HepG2 (cell line): ENCODE results near the gene SARNP. TPM values are rescaled to one million over a fixed set of nuclear protein-coding genes. Genes with fewer than 3 reads are reported as not detected.

Experiments used
- ATAC-seq: fragments of 200-7000 bp; cut with Tn5 transposase; 3 replicates; pipeline ENCODE4 v1.9.1; 2020; ENCODE audit warnings: mild to moderate bottlenecking, moderate library complexity
- BruUV-seq: library from RNA; stranded (reverse); fragments of 400-500 nt; replicated peaks from 2 replicates; lab custom pipeline; 2021; lab: Mats Ljungman, UMichigan
- CTCF ChIA-PET: fragments of 300-600 bp; formaldehyde crosslinking; extraction: SDS; loops from one replicate; lab custom pipeline; 2021; ENCODE audit warnings: low total read pairs, inconsistent platforms, low intra/inter-chr PET ratio; lab: Yijun Ruan, JAX
- POLR2A ChIA-PET: fragments of 350-600 bp; sonication (Branson Sonifier 250); formaldehyde crosslinking; loops from one replicate; lab custom pipeline; 2020; ENCODE audit warnings: antibody characterized with exemption, inconsistent platforms; lab: Yijun Ruan, JAX
- DNase-seq: peaks from one replicate; pipeline ENCODE4 v3.0.0-alpha.2; 2015; ENCODE audit warnings: low spot score
- FAIRE-seq: peaks from 3 replicates; lab custom pipeline; 2011; peaks lifted over from hg19 to GRCh38; lab: Jason Lieb, UNC
- H2AFZ ChIP-seq: one replicate; pipeline ENCODE4 v1.6.1; 2011; ENCODE audit warnings: low read length, inconsistent platforms
- H3K27ac ChIP-seq: fragments of 300-600 bp; 3 replicates; pipeline ENCODE4 v1.8.0; 2011; ENCODE audit warnings: mixed run types, mild to moderate bottlenecking, mixed read lengths, low read length, inconsistent platforms; ENCODE audit not compliant: insufficient read depth; ENCODE audit errors: extremely low read length
- H3K27me3 ChIP-seq, 2 experiments: fragments of 200-600 bp in 1 of 2; 2 replicates in 1 of 2; 3 replicates in 1 of 2; pipeline versions ENCODE4 v1.6.0 to v1.8.0; 2011; ENCODE audit warnings: low read length in 2 of 2, mild to moderate bottlenecking in 2 of 2, moderate library complexity in 2 of 2, inconsistent platforms in 1 of 2; ENCODE audit not compliant: insufficient read depth in 2 of 2, control insufficient read depth in 1 of 2
- H3K36me3 ChIP-seq, 2 experiments: fragments of 200-600 bp in 1 of 2; replicated peaks in 1 of 2; 2 replicates in 1 of 2; 3 replicates in 1 of 2; pipeline versions ENCODE4 v1.5.1 to v1.8.0; 2011; ENCODE audit warnings: low read length in 2 of 2, inconsistent platforms in 1 of 2; ENCODE audit not compliant: insufficient read depth in 2 of 2, control insufficient read depth in 1 of 2
- H3K4me1 ChIP-seq: 2 replicates; pipeline ENCODE4 v1.5.1; 2012; ENCODE audit warnings: low read length, inconsistent platforms; ENCODE audit not compliant: insufficient read depth
- H3K4me2 ChIP-seq: 2 replicates; pipeline ENCODE4 v1.6.0; 2011; ENCODE audit warnings: low read depth, low read length, inconsistent platforms
- H3K4me3 ChIP-seq, 3 experiments: fragments of 200-600 bp in 1 of 3; sonication (generic), shearing (Covaris generic) in 1 of 3; replicated peaks in 1 of 3; 2 replicates each; pipeline ENCODE4 v1.5.1; 2011 to 2016; ENCODE audit warnings: low read length in 3 of 3, inconsistent platforms in 2 of 3, low read depth in 2 of 3, mild to moderate bottlenecking in 2 of 3, control low read depth in 1 of 3, mixed read lengths in 1 of 3; ENCODE audit not compliant: insufficient read depth in 1 of 3
- H3K79me2 ChIP-seq: one replicate; pipeline ENCODE4 v1.6.1; 2011; ENCODE audit warnings: low read length, inconsistent platforms; ENCODE audit not compliant: insufficient read depth
- H3K9ac ChIP-seq: 2 replicates; pipeline ENCODE4 v1.6.0; 2011; ENCODE audit warnings: mild to moderate bottlenecking, low read depth, low read length, inconsistent platforms; ENCODE audit not compliant: insufficient read depth
- H3K9me3 ChIP-seq: 2 replicates; pipeline ENCODE4 v1.5.1; 2012; ENCODE audit warnings: mild to moderate bottlenecking, low read length
- H4K20me1 ChIP-seq: 2 replicates; pipeline ENCODE4 v1.6.0; 2011; ENCODE audit warnings: inconsistent platforms, mild to moderate bottlenecking, low read length, moderate library complexity; ENCODE audit not compliant: insufficient read depth
- CSRNP2 ChIP-seq: sonication (generic); formaldehyde crosslinking; conservative IDR thresholded peaks from 2 replicates; pipeline ENCODE4 v1.8.0; 2022; ENCODE audit warnings: low read depth, missing genetic modification reagents
- GZF1 ChIP-seq: sonication (generic); formaldehyde crosslinking; IDR thresholded peaks from 2 replicates; pipeline ENCODE4 v1.5.1; 2020; ENCODE audit warnings: mild to moderate bottlenecking, missing genetic modification reagents
- SMYD3 ChIP-seq: sonication (generic); formaldehyde crosslinking; IDR thresholded peaks from 2 replicates; pipeline ENCODE4 v1.8.1; 2023; ENCODE audit warnings: mild to moderate bottlenecking, missing genetic modification reagents
- THAP8 ChIP-seq: sonication (generic); formaldehyde crosslinking; IDR thresholded peaks from 2 replicates; pipeline ENCODE4 v1.5.1; 2020; ENCODE audit warnings: missing genetic modification reagents, mild to moderate bottlenecking, borderline replicate concordance
- THAP9 ChIP-seq: sonication (generic); formaldehyde crosslinking; IDR thresholded peaks from 2 replicates; pipeline ENCODE4; 2020; ENCODE audit warnings: missing genetic modification reagents, mild to moderate bottlenecking, borderline replicate concordance
- U2AF1 ChIP-seq: fragments of 200-400 bp; formaldehyde crosslinking; optimal IDR thresholded peaks from 2 replicates; pipeline ENCODE3; 2017; ENCODE audit warnings: mild to moderate bottlenecking, low read depth, low read length
- ZNF510 ChIP-seq: sonication (generic); formaldehyde crosslinking; IDR thresholded peaks from 2 replicates; pipeline ENCODE4 v1.4.0; 2020; ENCODE audit warnings: low read depth, mild to moderate bottlenecking, missing genetic modification reagents
- ZNF609 ChIP-seq: sonication (generic); formaldehyde crosslinking; IDR thresholded peaks from 2 replicates; pipeline ENCODE4 v1.4.0; 2020; ENCODE audit warnings: mild to moderate bottlenecking, missing genetic modification reagents, borderline replicate concordance
- ZNF781 ChIP-seq: sonication (generic); formaldehyde crosslinking; IDR thresholded peaks from 2 replicates; pipeline ENCODE4 v1.5.1; 2020; ENCODE audit warnings: borderline replicate concordance, mild to moderate bottlenecking, missing genetic modification reagents; ENCODE audit errors: not compliant biosample characterization
- ZNF800 ChIP-seq: sonication (generic); formaldehyde crosslinking; IDR thresholded peaks from 2 replicates; pipeline ENCODE4 v1.4.0; 2020; ENCODE audit warnings: missing genetic modification reagents
- whole genome bisulfite sequencing: methylation state at CpG from one replicate; pipeline ENCODE4 v1.1.6; 2017; ENCODE audit warnings: low lambda C conversion rate; 5-methylcytosine and 5-hydroxymethylcytosine counted together
- in situ Hi-C: cut with HindIII; loops from 2 replicates; pipeline ENCODE4 v1.10.0; 2017; ENCODE audit warnings: low pct_unique_long_range_greater_than_20kb; ENCODE audit not compliant: extremely low pct_ligation_motif_present
- intact Hi-C: fragments of 100-400 bp; cut with micrococcal nuclease; formaldehyde crosslinking; loops from one replicate; pipeline ENCODE4 v1.10.0; 2022; ENCODE audit not compliant: unreplicated experiment
- polyA plus RNA-seq, 8 experiments: library from polyadenylated mRNA; depleted of rRNA in 3 of 8; stranded (reverse) in 7 of 8; unstranded in 1 of 8; fragments of >200 nt; fragmentation: Illumina TruSeq in 4 of 8; extraction: Trizol in 4 of 8; gene quantifications; 2 replicates each; pipeline versions ENCODE4 v1.2.1 to v1.2.3, GENCODE V29; 2011 to 2016; ENCODE audit warnings: low read depth in 4 of 8, missing spikeins in 1 of 8, mixed read lengths in 1 of 8; ENCODE audit not compliant: insufficient read depth in 1 of 8
- total RNA-seq, 5 experiments: library from RNA; depleted of rRNA; stranded (reverse); fragments of >200 nt; fragmentation: Illumina TruSeq; extraction: Trizol; gene quantifications; 2 replicates each; pipeline ENCODE4 v1.2.3, GENCODE V29; 2016; ENCODE audit warnings: low read depth in 1 of 5

The SARNP gene
- total and polyA plus RNA-seq, 2 of the 13 experiments (the other 11 are each of a cell fraction or from before 2014, with no cell fraction given) = 59.0 to 95.4 TPM

- H2AFZ ChIP-seq = no peak overlapping the region
- ATAC-seq = no peak
Measured at GRCh38 chr12:55725556-55725955, 92.0 kb downstream of the SARNP start.

More at GRCh38 chr12:55725556-55725955, 92.0 kb downstream of the SARNP start:
- in situ Hi-C loops = no loop called here
- H4K20me1 ChIP-seq = 0 out of 2 replicates have a peak, but pooled peaks cover 8% of the 10 kb centered on the region
- H3K27me3 ChIP-seq = no peaks in the 10 kb centered on the region; a peak in 1 of 5 replicates
- peaks cover 68% of the 10 kb centered on the region for H3K4me1 ChIP-seq
- no peak overlapping the region for H3K4me2 ChIP-seq
- no peak for TF ChIP-seq CSRNP2 (CRISPR knock-in tag)
- no peak for TF ChIP-seq THAP8 (CRISPR knock-in tag)
- no peak for TF ChIP-seq GZF1
- TF ChIP-seq ZNF510 (CRISPR knock-in tag) = no peak
- no peak for TF ChIP-seq ZNF781 (CRISPR knock-in tag)
- no peak for TF ChIP-seq THAP9 (CRISPR knock-in tag)
- TF ChIP-seq ZNF800 (CRISPR knock-in tag) = no peak
- no peak for TF ChIP-seq ZNF609 (CRISPR knock-in tag)
- TF ChIP-seq U2AF1 = no peak
- TF ChIP-seq SMYD3 (CRISPR knock-in tag) = no peak
- ChIA-PET CTCF (interaction anchor here (3.4 kb wide), 1 partner anchor 11 kb away, joined by 36 read pairs; no protein-coding TSS in a partner anchor), POLR2A (interaction anchor here (1.3 to 2.0 kb wide), 3 partner anchors 12 to 248 kb away, joined by 3 to 14 read pairs (median 8); partner anchors contain the start of gene RAB5B)
- H3K9me3 ChIP-seq = no peaks in the 10 kb centered on the region
- H3K79me2 ChIP-seq = peaks cover 12% of the 10 kb centered on the region
- H3K27ac ChIP-seq = no peak overlapping the region
- WGBS = 97% methylated on average over 3 of the region's 3 CpGs
- H3K4me3 ChIP-seq = no peak overlapping the region
- peaks cover 10 to 25% of the 10 kb centered on the region in 2 experiments; a peak in 4 of 5 replicates for H3K36me3 ChIP-seq
- no peak for FAIRE-seq
- BruUV-seq = no TSS peak
- no peak for DNase-seq
- no peak overlapping the region for H3K9ac ChIP-seq
- intact Hi-C loops = no loop called here
